Stimulated activated CD4-positive, alpha-beta T cell treated with anti-CD3 and anti-CD28 coated beads, Interleukin-12 subunit alpha, Interleukin-12 subunit beta, amount 100 ng/mL, for 24 hours (primary cell): ENCODE results near the gene CXADR.

ENCODE experiments used
- DNase-seq, 2 experiments: peaks; one replicate each; pipeline ENCODE4 v3.0.0-alpha.2; 2020; ENCODE audit warnings: low read depth in 2 of 2

CXADR gene

DNA sequence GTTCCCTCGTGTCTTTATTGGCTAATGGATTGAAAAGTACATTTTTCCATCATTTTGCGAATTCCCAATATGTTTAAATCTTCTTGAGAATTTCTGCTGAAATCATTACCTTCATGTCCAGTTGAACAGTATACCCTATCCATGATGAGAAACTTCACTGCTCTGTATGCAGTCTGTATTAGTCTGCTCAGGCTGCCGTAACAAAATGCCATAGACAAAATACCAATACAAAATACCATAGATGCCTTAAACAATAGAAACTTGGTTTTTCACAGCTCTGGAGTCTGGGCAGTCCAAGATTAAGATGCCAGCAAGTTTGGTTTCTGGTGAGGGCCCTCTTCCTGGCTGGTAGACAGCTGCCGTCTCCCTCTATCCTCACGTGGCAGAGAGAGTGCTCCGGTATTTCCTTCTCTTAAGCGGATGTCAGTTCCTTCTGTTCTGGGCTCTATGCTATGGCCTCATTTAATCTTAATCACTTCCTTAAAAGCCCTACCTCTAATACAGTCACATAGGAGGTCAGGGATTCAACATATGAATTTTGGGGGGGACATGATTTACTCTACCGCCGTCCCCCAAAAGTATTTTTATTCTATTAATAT is 27.0 kb downstream of the CXADR start:
- no peak for DNase-seq

GRCh38 chr21:17540530-17540929 is 27.7 kb downstream of the CXADR start:
- no peak for DNase-seq

- no peak for DNase-seq
These were observed 29.6 kb downstream of the CXADR start for GRCh38 chr21:17542371-17543011.

GRCh38 chr21:17545007-17545406 is 32.2 kb downstream of the CXADR start:
- no peak for DNase-seq

DNA sequence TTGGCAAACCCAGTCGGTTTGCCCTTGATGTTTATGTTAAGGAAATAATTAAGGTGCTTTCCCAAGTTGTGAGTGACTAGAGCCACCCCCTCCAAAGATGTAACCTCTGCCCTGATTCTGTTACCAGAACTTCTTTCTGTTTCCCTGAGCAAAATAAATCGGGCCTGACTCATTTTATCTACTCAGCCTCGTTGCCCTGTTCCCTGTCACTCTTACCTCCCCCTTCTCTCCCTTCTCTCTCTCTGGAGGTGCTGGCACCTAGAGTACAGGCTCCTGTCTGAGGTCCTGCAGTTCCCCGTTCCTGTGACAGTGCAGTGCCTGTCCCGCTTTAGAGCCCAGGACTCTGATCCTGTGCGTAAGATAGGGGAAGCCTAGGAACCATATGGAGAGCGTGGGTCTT is 35.4 kb downstream of the CXADR start:
- no peak for DNase-seq

- DNase-seq: no peak
These were observed 37.9 kb downstream of the CXADR start for GRCh38 chr21:17550671-17551308.

- no peak for DNase-seq
These were observed 39.6 kb downstream of the CXADR start for GRCh38 chr21:17552410-17552809.

DNA sequence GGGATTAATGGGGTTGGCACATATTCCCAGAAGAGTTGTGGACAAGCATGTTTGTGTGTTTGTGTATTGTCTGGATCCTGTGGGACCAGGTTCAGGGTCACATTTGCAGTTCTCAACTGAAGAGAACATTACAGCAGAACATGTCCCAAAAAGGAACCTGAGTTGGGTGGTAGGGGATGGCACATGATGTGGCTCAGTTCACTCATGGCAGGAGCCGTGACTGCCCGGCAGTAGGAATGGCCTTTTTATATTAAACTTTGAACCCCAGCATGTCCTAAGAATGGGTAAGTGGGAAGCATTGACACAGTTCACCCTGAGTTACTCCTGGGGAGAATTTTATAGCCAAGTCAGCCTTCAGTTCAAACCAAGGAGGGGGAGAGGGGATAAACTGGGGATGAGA is 41.3 kb downstream of the CXADR start:
- DNase-seq: no peak

DNA sequence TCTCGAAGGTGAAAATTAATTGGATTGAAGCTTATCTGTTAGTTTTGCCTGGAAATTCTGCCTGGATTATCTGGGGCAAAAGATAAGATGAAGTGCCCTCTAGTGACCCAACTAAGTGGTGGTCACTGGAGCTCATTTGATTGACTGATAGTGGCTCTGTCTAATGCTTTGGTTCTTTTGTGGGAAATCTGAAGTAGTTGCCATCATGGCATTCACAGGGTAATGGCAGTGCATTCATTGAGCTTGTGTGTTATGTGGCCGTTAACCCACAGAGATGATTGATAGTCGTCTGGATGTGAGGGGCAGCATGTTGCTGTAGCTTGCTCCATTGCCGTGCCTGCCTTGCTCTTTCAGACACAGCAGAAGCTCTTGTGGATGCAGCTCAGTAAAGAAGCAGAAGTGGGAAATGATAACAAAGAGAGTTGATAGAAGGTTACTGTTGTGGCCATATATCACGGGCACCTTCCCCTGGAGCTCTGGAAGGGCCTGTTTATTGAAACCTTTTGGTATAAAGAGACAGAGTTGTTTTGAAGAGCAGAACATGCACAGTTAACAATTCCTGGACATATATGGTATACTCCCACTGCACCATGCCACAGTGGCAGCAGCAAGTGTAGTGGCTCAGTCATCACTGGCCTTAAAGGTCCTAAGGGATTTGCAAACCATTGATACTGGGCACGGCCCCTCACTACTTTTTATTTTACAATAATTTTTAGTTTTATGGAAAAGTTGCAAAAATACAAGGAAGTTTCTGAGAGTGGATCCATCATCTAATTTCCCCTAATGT is 42.0 kb downstream of the CXADR start:
- no peak for DNase-seq

GRCh38 chr21:17560377-17561025 is 47.7 kb downstream of the CXADR start:
- DNase-seq: no peak

- no peak for DNase-seq
These were observed 57.9 kb downstream of the CXADR start for GRCh38 chr21:17570786-17571185.

DNA sequence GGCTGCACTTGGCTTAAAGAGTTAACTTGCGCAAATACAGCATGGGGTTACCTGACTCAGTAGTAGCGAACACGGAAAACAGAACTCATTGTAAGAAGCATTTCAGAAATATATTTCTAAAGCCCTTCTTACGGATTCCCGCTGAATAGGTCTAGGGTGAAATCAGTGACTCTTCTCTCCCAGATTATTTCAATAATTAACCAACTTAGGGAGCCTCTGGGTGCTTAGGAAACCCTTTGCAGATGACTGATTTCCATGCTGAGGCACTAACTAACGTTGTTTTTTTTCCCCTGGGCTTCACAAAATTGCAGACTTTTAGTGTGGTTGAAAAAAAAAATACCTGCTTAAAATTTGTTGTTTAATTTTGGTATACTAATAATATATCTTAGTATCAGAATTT is 59.6 kb downstream of the CXADR start:
- no peak for DNase-seq

- DNase-seq: no peak
These were observed 62.2 kb downstream of the CXADR start for GRCh38 chr21:17575076-17575475.

DNA sequence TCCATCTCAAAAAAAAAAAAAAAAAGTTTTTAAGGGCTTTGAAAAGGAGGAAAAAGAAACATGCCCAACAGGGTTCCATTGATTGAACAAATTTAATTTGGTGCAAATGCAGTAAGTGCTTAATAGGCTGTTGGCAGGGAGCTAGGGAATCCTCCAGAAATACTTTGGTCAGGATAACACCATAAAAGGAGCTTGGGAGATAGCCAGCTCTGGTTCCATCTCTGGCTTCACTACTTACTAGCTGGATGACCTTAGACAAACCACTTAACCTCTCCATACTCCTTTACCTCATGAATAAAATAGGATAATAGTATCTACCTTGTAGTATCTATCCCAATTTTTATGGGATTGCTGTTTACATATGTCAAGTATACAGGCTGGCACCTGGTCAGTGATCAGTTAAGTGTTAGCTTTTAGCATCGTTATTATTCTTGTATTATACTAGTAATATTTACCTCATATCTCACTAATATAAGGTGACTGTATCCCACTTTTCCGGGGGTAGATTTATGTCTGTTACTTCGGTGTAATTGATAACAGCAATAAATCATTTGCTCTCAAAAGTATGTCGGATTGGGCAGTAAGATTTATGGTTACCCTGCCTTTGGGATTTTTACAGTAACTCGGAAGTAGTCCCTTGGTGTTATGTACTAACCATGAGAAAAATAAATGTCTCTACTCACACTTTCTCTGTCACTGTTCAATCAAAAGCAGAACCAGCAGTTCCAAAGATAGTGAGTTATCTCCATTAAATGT is 63.4 kb downstream of the CXADR start:
- no peak for DNase-seq

DNA sequence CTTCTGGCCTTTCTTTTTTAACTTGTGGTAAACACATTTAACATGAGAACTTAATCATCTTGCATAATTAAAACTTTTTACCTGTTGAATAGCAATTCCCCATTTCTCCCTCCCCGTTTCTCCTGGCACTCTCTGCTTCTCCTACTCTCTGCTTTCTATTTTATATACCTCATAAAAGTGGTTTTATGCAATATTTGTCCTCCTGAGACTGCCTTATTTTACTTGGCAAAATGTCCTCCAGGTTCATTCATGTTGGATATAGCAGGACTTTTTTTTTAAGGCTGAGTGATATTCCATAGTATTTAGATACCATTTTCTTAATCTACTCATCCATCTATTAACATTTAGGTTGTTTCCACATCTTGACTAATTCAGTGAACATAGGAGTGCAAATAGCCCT is 64.9 kb downstream of the CXADR start:
- DNase-seq: no peak

GRCh38 chr21:17578162-17578561 is 65.3 kb downstream of the CXADR start:
- DNase-seq: no peak

GRCh38 chr21:17578876-17579275 is 66.0 kb downstream of the CXADR start:
- no peak for DNase-seq

GRCh38 chr21:17580319-17580718 is 67.5 kb downstream of the CXADR start:
- no peak for DNase-seq

DNA sequence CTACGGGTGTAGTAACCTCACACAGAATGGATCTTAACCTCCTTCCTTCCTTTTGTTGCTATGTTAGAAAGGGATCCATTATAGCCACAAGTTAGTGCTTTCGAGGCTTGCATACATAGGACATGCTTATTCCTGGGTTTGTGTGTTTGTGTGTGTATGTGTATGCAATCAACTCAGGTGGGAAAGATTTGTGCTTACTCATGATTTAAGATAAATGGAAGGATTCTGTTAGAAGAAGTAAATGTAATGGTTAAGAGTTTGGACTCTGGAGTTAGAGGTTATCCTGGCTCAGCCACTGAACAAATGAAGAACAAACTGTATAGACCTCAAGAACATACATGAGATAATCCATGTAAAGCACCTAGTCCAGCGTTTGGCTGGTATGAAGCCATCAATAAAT is 71.1 kb downstream of the CXADR start:
- no peak for DNase-seq

DNA sequence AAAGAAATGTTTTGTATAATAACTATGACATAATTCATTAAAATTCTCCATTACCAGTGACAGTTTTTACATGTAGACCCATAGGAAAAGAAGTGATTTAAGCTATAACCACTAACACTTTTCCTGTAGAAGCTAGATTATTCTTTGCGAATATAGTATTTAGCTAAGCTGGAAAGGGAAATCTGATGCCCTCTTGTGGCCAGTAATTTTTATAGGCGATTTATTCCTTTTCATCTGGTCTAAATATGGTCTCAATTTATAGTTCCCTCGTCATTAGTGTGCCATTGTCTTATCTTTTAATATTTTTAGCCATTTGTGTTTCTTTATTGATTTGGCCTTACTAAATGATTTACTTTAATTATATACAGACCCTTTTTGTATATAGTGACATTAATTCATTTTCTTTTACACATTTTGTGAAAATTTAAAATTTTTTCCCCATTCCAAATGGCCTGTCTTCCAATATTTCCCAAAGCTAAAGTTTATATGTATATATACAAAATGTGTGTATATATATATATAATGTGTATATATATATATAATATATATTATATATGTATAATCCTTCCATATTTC is 73.1 kb downstream of the CXADR start:
- DNase-seq: no peak

GRCh38 chr21:17590430-17590829 is 77.6 kb downstream of the CXADR start:
- DNase-seq: no peak
